Naive thymus-derived CD4-positive, alpha-beta T cell (primary cell): Measurements from ENCODE around the gene CDCA8. TPM values are rescaled to one million over a fixed set of nuclear protein-coding genes. Genes with fewer than 3 reads are reported as not detected.

Experiments
- ATAC-seq: fragments of 150-1000 bp; cut with Tn5 transposase; 2 replicates; pipeline ENCODE4 v1.10.0; 2021; ENCODE audit warnings: mild to moderate bottlenecking, moderate library complexity
- CTCF ChIA-PET: fragments of 350-600 bp; sonication (Branson Sonifier 250); formaldehyde crosslinking; loops from one replicate; lab custom pipeline; 2021; ENCODE audit warnings: antibody characterized with exemption; lab: Charles Lee
- POLR2A ChIA-PET: fragments of 350-600 bp; sonication (Branson Sonifier 250); formaldehyde crosslinking; loops from one replicate; lab custom pipeline; 2021; ENCODE audit warnings: antibody characterized with exemption, inconsistent platforms; lab: Charles Lee
- DNase-seq, 9 donors: peaks; one replicate each; pipeline versions ENCODE4 v3.0.0 to v3.0.0-alpha.2; 2020 to 2022; ENCODE audit warnings: mixed read lengths in 1 of 9
- H3K27ac ChIP-seq: one replicate; pipeline ENCODE4 v1.7.0; 2013; ENCODE audit warnings: mild to moderate bottlenecking, low read depth, low read length, moderate library complexity
- H3K27me3 ChIP-seq, 2 donors: one replicate each; pipeline ENCODE4 v1.7.0; 2013; ENCODE audit warnings: low read length in 2 of 2, mild to moderate bottlenecking in 2 of 2, moderate library complexity in 2 of 2; ENCODE audit not compliant: control insufficient read depth in 2 of 2, insufficient read depth in 2 of 2
- H3K36me3 ChIP-seq, 3 experiments: 1 replicate in 2 of 3; 2 replicates in 1 of 3; pipeline ENCODE4 v1.7.0; 2013; ENCODE audit warnings: low read length in 3 of 3, mild to moderate bottlenecking in 3 of 3, moderate library complexity in 1 of 3; ENCODE audit not compliant: insufficient read depth in 3 of 3, control insufficient read depth in 2 of 3
- H3K4me1 ChIP-seq, 2 donors: one replicate each; pipeline ENCODE4 v1.7.0; 2013; ENCODE audit warnings: low read length in 2 of 2, mild to moderate bottlenecking in 2 of 2, moderate library complexity in 1 of 2; ENCODE audit not compliant: control insufficient read depth in 2 of 2, insufficient read depth in 2 of 2
- H3K4me3 ChIP-seq: 2 replicates; pipeline ENCODE4 v1.7.0; 2013; ENCODE audit warnings: mild to moderate bottlenecking, low read length
- H3K9me3 ChIP-seq, 3 experiments: 1 replicate in 2 of 3; 2 replicates in 1 of 3; pipeline ENCODE4 v1.7.0; 2013; ENCODE audit warnings: low read length in 3 of 3; ENCODE audit not compliant: control insufficient read depth in 2 of 3
- H3K27ac Mint-ChIP-seq, 9 donors: one replicate each; pipeline ENCODE4 v1.8.0; 2020 to 2022; ENCODE audit warnings: mixed read lengths in 9 of 9, mild to moderate bottlenecking in 8 of 9, moderate library complexity in 5 of 9, inconsistent platforms in 2 of 9
- H3K27me3 Mint-ChIP-seq, 5 donors: one replicate each; pipeline ENCODE4 v1.8.0; 2021 to 2022; ENCODE audit warnings: mixed read lengths in 5 of 5, mild to moderate bottlenecking in 1 of 5
- H3K36me3 Mint-ChIP-seq, 5 donors: one replicate each; pipeline ENCODE4 v1.8.0; 2020 to 2022; ENCODE audit warnings: mixed read lengths in 5 of 5, mild to moderate bottlenecking in 3 of 5, inconsistent platforms in 1 of 5
- H3K4me1 Mint-ChIP-seq, 7 donors: one replicate each; pipeline ENCODE4 v1.8.0; 2020 to 2022; ENCODE audit warnings: mixed read lengths in 7 of 7, mild to moderate bottlenecking in 3 of 7, inconsistent platforms in 1 of 7
- H3K4me3 Mint-ChIP-seq, 10 donors: one replicate each; pipeline ENCODE4 v1.8.0; 2020 to 2022; ENCODE audit warnings: mild to moderate bottlenecking in 10 of 10, mixed read lengths in 10 of 10, moderate library complexity in 6 of 10, inconsistent platforms in 2 of 10
- H3K9me3 Mint-ChIP-seq, 11 donors: one replicate each; pipeline ENCODE4 v1.8.0; 2020 to 2022; ENCODE audit warnings: mixed read lengths in 11 of 11, mild to moderate bottlenecking in 4 of 11, inconsistent platforms in 1 of 11, moderate library complexity in 1 of 11
- intact Hi-C, 2 donors: fragments of 100-400 bp; cut with micrococcal nuclease; formaldehyde crosslinking; loops; one replicate each; pipeline ENCODE4 v1.15.1; 2023
- polyA plus RNA-seq, 2 donors: library from polyadenylated mRNA; unstranded; fragments of 300-500 nt; fragmentation: Illumina TruSeq; gene quantifications; one replicate each; pipeline ENCODE4 v1.2.3, GENCODE V29; 2021
- total RNA-seq, 6 experiments: library from RNA in 5 of 6; stranded (reverse) in 5 of 6; gene quantifications; 1 replicate in 5 of 6; 2 replicates in 1 of 6; pipeline ENCODE4 v1.2.3 and lab custom pipeline; 2021 to 2026

Gene CDCA8
- total and polyA plus RNA-seq, 7 experiments from 2014 or later = 0.58 to 45.5 (median 1.0) TPM

GRCh38 chr1:37688926-37689325, 3.4 kb upstream of the CDCA8 start:
- Histone ChIP-seq H3K27ac (peak overlapping the region; percentile 71), H3K9me3 (no peaks in the 10 kb centered on the region), H3K4me1 (peaks cover 11 to 23% of the 10 kb centered on the region in 2 donors), H3K4me3 (no peak overlapping the region), H3K27me3 (no peaks in the 10 kb centered on the region), H3K36me3 (peaks cover 0 to 37% (median 6%) of the 10 kb centered on the region in 3 experiments)
- ATAC-seq (no peak), DNase-seq (no peak)
- peaks cover 0 to 3% (median 0%) of the 10 kb centered on the region in 5 donors for H3K27me3 Mint-ChIP-seq
- intact Hi-C loops = loop anchor here in 1 of 2 donors (1.0 kb wide), 1 partner anchor 210 kb away; no protein-coding TSS in a partner anchor
- H3K9me3 Mint-ChIP-seq = peaks cover 0 to 2% (median 0%) of the 10 kb centered on the region in 11 donors
- peak overlapping the region; percentile 88 to 98 (median 96) for H3K4me3 Mint-ChIP-seq
- H3K36me3 Mint-ChIP-seq = peaks cover 5 to 23% (median 9%) of the 10 kb centered on the region in 5 donors
- ChIA-PET CTCF (interaction anchor here (0.6 to 1.6 kb wide), 4 partner anchors 26 to 93 kb away, joined by 3 to 9 read pairs (median 3); partner anchors contain the start of gene GNL2), POLR2A (interaction anchor here (0.9 kb wide), 1 partner anchor 105 kb away, joined by 3 read pairs; no protein-coding TSS in a partner anchor)
- H3K4me1 Mint-ChIP-seq = peaks cover 23 to 41% (median 34%) of the 10 kb centered on the region in 7 donors
- peak overlapping the region in 5 of 9 donors; percentile 88 to 97 (median 92) for H3K27ac Mint-ChIP-seq

- peaks cover 0 to 12% (median 5%) of the 10 kb centered on the region in 5 donors for H3K36me3 Mint-ChIP-seq
- H3K27me3 ChIP-seq = no peaks in the 10 kb centered on the region
- ChIA-PET CTCF (interaction anchor here (1.5 kb wide), 1 partner anchor 9 kb away, joined by 6 read pairs; no protein-coding TSS in a partner anchor), POLR2A (interaction anchor here (0.8 to 3.0 kb wide), 7 partner anchors 9 to 217 kb away, joined by 3 to 19 read pairs (median 4); partner anchors contain the start of genes MEAF6, SNIP1 and ZC3H12A)
- peaks cover 11 to 23% of the 10 kb centered on the region in 2 donors for H3K4me1 ChIP-seq
- peak overlapping the region; percentile 77 for H3K27ac ChIP-seq
- DNase-seq (peak in 4 of 9 donors; percentile 2 to 17 (median 7)), ATAC-seq (no peak)
- H3K27ac Mint-ChIP-seq = peak overlapping the region; percentile 81 to 95 (median 88)
- intact Hi-C loops = loop anchor here (1.0 to 10.0 kb wide), 21 partner anchors 95 to 1886 kb away; partner anchors contain the start of genes ADPRS (in 2 of the 2), MEAF6 (in 2 of the 2), MTF1 (in 2 of the 2) and SNIP1 (in 2 of the 2)
- H3K4me3 Mint-ChIP-seq = peak overlapping the region; percentile 88 to 98 (median 96)
- peaks cover 23 to 48% (median 39%) of the 10 kb centered on the region in 7 donors for H3K4me1 Mint-ChIP-seq
- H3K36me3 ChIP-seq = peaks cover 0 to 12% (median 1%) of the 10 kb centered on the region in 3 experiments
- no peaks in the 10 kb centered on the region for H3K9me3 ChIP-seq
- peaks cover 0 to 2% (median 0%) of the 10 kb centered on the region in 11 donors for H3K9me3 Mint-ChIP-seq
- peaks cover 0 to 3% (median 0%) of the 10 kb centered on the region in 5 donors for H3K27me3 Mint-ChIP-seq
- H3K4me3 ChIP-seq = peak overlapping the region; percentile 61
Observed at GRCh38 chr1:37691497-37692077, 729 bp upstream of the CDCA8 start.

- H3K9me3 ChIP-seq = no peaks in the 10 kb centered on the region
- peak overlapping the region; percentile 8 for H3K27ac ChIP-seq
- H3K27me3 ChIP-seq = no peaks in the 10 kb centered on the region
- Mint-ChIP-seq H3K9me3 (peaks cover 0 to 2% (median 0%) of the 10 kb centered on the region in 11 donors), H3K27me3 (peaks cover 0 to 3% (median 0%) of the 10 kb centered on the region in 5 donors), H3K27ac (peak overlapping the region in 5 of 9 donors; percentile 49 to 95 (median 85)), H3K4me1 (peaks cover 23 to 54% (median 39%) of the 10 kb centered on the region in 7 donors), H3K4me3 (peak overlapping the region; percentile 88 to 98 (median 94)), H3K36me3 (peaks cover 0 to 14% (median 5%) of the 10 kb centered on the region in 5 donors)
- peaks cover 0 to 8% (median 0%) of the 10 kb centered on the region in 3 experiments for H3K36me3 ChIP-seq
- H3K4me3 ChIP-seq = peak overlapping the region; percentile 61
- no peak for ATAC-seq
- intact Hi-C loops = loop anchor here (1.0 to 10.0 kb wide), 20 partner anchors 97 to 1884 kb away; partner anchors contain the start of genes MEAF6 (in 2 of the 2), MTF1 (in 2 of the 2), SNIP1 (in 2 of the 2) and ADPRS (in 1 of the 2)
- DNase-seq = no peak
- CTCF ChIA-PET = no interaction called here
- POLR2A ChIA-PET = interaction anchor here (0.7 to 3.0 kb wide), 4 partner anchors 9 to 218 kb away, joined by 3 to 19 read pairs (median 4); partner anchors contain the start of genes MTF1 and ZC3H12A
- H3K4me1 ChIP-seq = peaks cover 11 to 23% of the 10 kb centered on the region in 2 donors
Observed at GRCh38 chr1:37692834-37693175, 489 bp downstream of the CDCA8 start.

- H3K4me3 ChIP-seq = no peak overlapping the region
- H3K9me3 Mint-ChIP-seq = no peaks in the 10 kb centered on the region
- CTCF ChIA-PET = no interaction called here
- H3K9me3 ChIP-seq = no peaks in the 10 kb centered on the region
- no peak overlapping the region for H3K4me3 Mint-ChIP-seq
- peaks cover 0 to 3% of the 10 kb centered on the region in 2 donors for H3K4me1 ChIP-seq
- peaks cover 0 to 31% (median under 1%) of the 10 kb centered on the region in 7 donors for H3K4me1 Mint-ChIP-seq
- no peaks in the 10 kb centered on the region for H3K27me3 Mint-ChIP-seq
- H3K36me3 ChIP-seq = no peaks in the 10 kb centered on the region
- POLR2A ChIA-PET = no interaction called here
- DNase-seq (no peak), ATAC-seq (no peak)
- intact Hi-C loops = loop anchor here in 1 of 2 donors (10.0 kb wide), 2 partner anchors 1158 to 1472 kb away; partner anchors contain the start of genes RRAGC and THRAP3
- H3K36me3 Mint-ChIP-seq = peaks cover 0 to 33% (median 0%) of the 10 kb centered on the region in 5 donors
- H3K27ac Mint-ChIP-seq = no peak overlapping the region
- no peak overlapping the region for H3K27ac ChIP-seq
- H3K27me3 ChIP-seq = no peaks in the 10 kb centered on the region
Observed at GRCh38 chr1:37697090-37697489, 4.8 kb downstream of the CDCA8 start.

- Mint-ChIP-seq H3K9me3 (no peaks in the 10 kb centered on the region), H3K4me3 (no peak overlapping the region), H3K36me3 (peaks cover 0 to 37% (median 0%) of the 10 kb centered on the region in 5 donors), H3K27ac (no peak overlapping the region), H3K4me1 (peaks cover 0 to 31% (median 0%) of the 10 kb centered on the region in 7 donors), H3K27me3 (no peaks in the 10 kb centered on the region)
- CTCF ChIA-PET = no interaction called here
- H3K27ac ChIP-seq = no peak overlapping the region
- H3K36me3 ChIP-seq = no peaks in the 10 kb centered on the region
- H3K9me3 ChIP-seq = no peaks in the 10 kb centered on the region
- H3K4me1 ChIP-seq = peaks cover 0 to 2% of the 10 kb centered on the region in 2 donors
- DNase-seq (no peak), ATAC-seq (no peak)
- no peak overlapping the region for H3K4me3 ChIP-seq
- H3K27me3 ChIP-seq = no peaks in the 10 kb centered on the region
- POLR2A ChIA-PET = no interaction called here
- intact Hi-C loops = loop anchor here in 1 of 2 donors (2.0 to 10.0 kb wide), 3 partner anchors 103 to 1473 kb away; partner anchors contain the start of genes RRAGC and THRAP3
Observed at GRCh38 chr1:37697737-37698136, 5.4 kb downstream of the CDCA8 start.

- DNase-seq = no peak
- no peaks in the 10 kb centered on the region for H3K27me3 ChIP-seq
- Mint-ChIP-seq H3K27me3 (no peaks in the 10 kb centered on the region), H3K36me3 (peaks cover 0 to 40% (median 0%) of the 10 kb centered on the region in 5 donors), H3K4me3 (no peak overlapping the region), H3K4me1 (peaks cover 0 to 29% (median 0%) of the 10 kb centered on the region in 7 donors), H3K27ac (peak overlapping the region in 1 of 9 donors; percentile 43), H3K9me3 (no peaks in the 10 kb centered on the region)
- no peak overlapping the region for H3K27ac ChIP-seq
- intact Hi-C loops = loop anchor here in 1 of 2 donors (2.0 to 10.0 kb wide), 3 partner anchors 102 to 1474 kb away; partner anchors contain the start of genes RRAGC and THRAP3
- no peaks in the 10 kb centered on the region for H3K4me1 ChIP-seq
- H3K4me3 ChIP-seq = no peak overlapping the region
- no peak for ATAC-seq
- POLR2A ChIA-PET = no interaction called here
- no peaks in the 10 kb centered on the region for H3K9me3 ChIP-seq
- CTCF ChIA-PET = no interaction called here
- H3K36me3 ChIP-seq = no peaks in the 10 kb centered on the region
Observed at GRCh38 chr1:37699147-37699546, 6.8 kb downstream of the CDCA8 start.
